H1 (cell line): Measurements from ENCODE around the gene ANKRD9. TPM values are rescaled to one million over a fixed set of nuclear protein-coding genes. Genes with fewer than 3 reads are reported as not detected.
A peak's percentile ranks its signal among the peaks of the same experiment; 100 is the strongest.

Experiments used
- CTCF ChIA-PET: fragments of 300-600 bp; sonication (Branson Sonifier 250); formaldehyde crosslinking; loops from one replicate; lab custom pipeline; 2021; ENCODE audit not compliant: partially characterized antibody; lab: Charles Lee
- POLR2A ChIA-PET: fragments of 300-600 bp; sonication (Branson Sonifier 250); formaldehyde crosslinking; loops from one replicate; lab custom pipeline; 2021; ENCODE audit warnings: inconsistent platforms; ENCODE audit not compliant: partially characterized antibody; lab: Charles Lee
- DNase-seq, 2 experiments: peaks; one replicate each; pipeline versions ENCODE4 v3.0.0 to v3.0.0-alpha.2; 2010 to 2022; ENCODE audit warnings: low spot score in 2 of 2, low read depth in 1 of 2, mixed read lengths in 1 of 2
- FAIRE-seq: peaks from 2 replicates; lab custom pipeline; 2011; peaks lifted over from hg19 to GRCh38; lab: Jason Lieb, UNC
- H2AFZ ChIP-seq: 2 replicates; pipeline ENCODE4 v1.8.1; 2012; ENCODE audit warnings: low read length, inconsistent platforms
- H2AK5ac ChIP-seq: 2 replicates; pipeline ENCODE4 v1.6.1; 2013; ENCODE audit warnings: low read depth, low read length
- H2BK120ac ChIP-seq: replicated peaks from 2 replicates; pipeline ENCODE3; 2013; ENCODE audit warnings: low read depth, low read length, inconsistent platforms
- H2BK12ac ChIP-seq: 2 replicates; pipeline ENCODE4 v1.6.1; 2013; ENCODE audit warnings: low read depth, low read length
- H2BK15ac ChIP-seq: 2 replicates; pipeline ENCODE4 v1.6.1; 2013; ENCODE audit warnings: low read length
- H2BK20ac ChIP-seq: 2 replicates; pipeline ENCODE4 v1.6.1; 2013; ENCODE audit warnings: low read length
- H2BK5ac ChIP-seq: 2 replicates; pipeline ENCODE4 v1.6.1; 2013; ENCODE audit warnings: low read depth, low read length
- H3K14ac ChIP-seq: 2 replicates; pipeline ENCODE4 v1.6.1; 2013; ENCODE audit warnings: inconsistent platforms; ENCODE audit not compliant: insufficient read length
- H3K18ac ChIP-seq: 2 replicates; pipeline ENCODE4 v1.6.1; 2013; ENCODE audit warnings: low read length; ENCODE audit errors: extremely low read depth
- H3K23ac ChIP-seq: 2 replicates; pipeline ENCODE4 v1.6.1; 2013; ENCODE audit warnings: inconsistent platforms; ENCODE audit not compliant: insufficient read length
- H3K23me2 ChIP-seq: 2 replicates; pipeline ENCODE4 v1.6.1; 2013; ENCODE audit warnings: low read depth, low read length
- H3K27ac ChIP-seq: 2 replicates; pipeline ENCODE4 v1.6.1; 2011; ENCODE audit warnings: low read depth, low read length, inconsistent platforms
- H3K27me3 ChIP-seq, 4 experiments: replicated peaks in 1 of 4; 1 replicate in 1 of 4; 2 replicates in 3 of 4; pipeline versions ENCODE4 v1.6.1 to v1.8.1; 2011 to 2013; ENCODE audit warnings: low read length in 3 of 4, mild to moderate bottlenecking in 3 of 4, inconsistent platforms in 2 of 4, mixed read lengths in 2 of 4, moderate library complexity in 1 of 4; ENCODE audit not compliant: control insufficient read depth in 3 of 4, insufficient read depth in 3 of 4; ENCODE audit errors: extremely low read depth in 1 of 4
- H3K36me3 ChIP-seq, 4 experiments: 2 replicates each; pipeline versions ENCODE4 v1.6.1 to v1.8.1; 2011 to 2013; ENCODE audit warnings: mild to moderate bottlenecking in 4 of 4, low read length in 3 of 4, moderate library complexity in 2 of 4, control low read depth in 1 of 4, inconsistent platforms in 1 of 4; ENCODE audit not compliant: insufficient read depth in 4 of 4, control insufficient read depth in 2 of 4
- H3K4ac ChIP-seq: replicated peaks from 2 replicates; pipeline ENCODE3; 2013; ENCODE audit warnings: low read length, low read depth, mixed read lengths, inconsistent platforms; ENCODE audit not compliant: insufficient read length
- H3K4me1 ChIP-seq, 4 experiments: replicated peaks in 1 of 4; 1 replicate in 1 of 4; 2 replicates in 3 of 4; pipeline versions ENCODE4 v1.6.1 to v1.8.1; 2011 to 2013; ENCODE audit warnings: low read length in 3 of 4, inconsistent platforms in 2 of 4, mixed read lengths in 1 of 4; ENCODE audit not compliant: insufficient read depth in 4 of 4, control insufficient read depth in 3 of 4
- H3K4me2 ChIP-seq, 2 experiments: 2 replicates each; pipeline versions ENCODE4 v1.6.1 to v1.8.1; 2011 to 2013; ENCODE audit warnings: low read depth in 2 of 2, low read length in 2 of 2, control low read depth in 1 of 2, inconsistent platforms in 1 of 2, mild to moderate bottlenecking in 1 of 2; ENCODE audit not compliant: insufficient read depth in 1 of 2
- H3K4me3 ChIP-seq, 4 experiments: fragments of 200-600, 300-600 bp in 1 of 4; sonication (generic), shearing (Covaris generic), sonication (Bioruptor Twin) in 1 of 4; 2 replicates each; pipeline versions ENCODE4 v1.5.1 to v1.8.1; 2011 to 2016; ENCODE audit warnings: low read length in 4 of 4, low read depth in 3 of 4, control low read depth in 2 of 4, inconsistent platforms in 2 of 4, mild to moderate bottlenecking in 2 of 4, mixed read lengths in 1 of 4, moderate library complexity in 1 of 4; ENCODE audit not compliant: insufficient read depth in 2 of 4; ENCODE audit errors: extremely low read depth in 1 of 4
- H3K56ac ChIP-seq: replicated peaks from 2 replicates; pipeline ENCODE3; 2013; ENCODE audit warnings: low read depth, mild to moderate bottlenecking, mixed read lengths, low read length, inconsistent platforms; ENCODE audit not compliant: insufficient read length
- H3K79me1 ChIP-seq: 2 replicates; pipeline ENCODE4 v1.6.1; 2013; ENCODE audit warnings: low read depth, low read length, control low read depth
- H3K79me2 ChIP-seq, 2 experiments: 2 replicates each; pipeline versions ENCODE4 v1.6.1 to v1.8.1; 2012 to 2013; ENCODE audit warnings: low read length in 2 of 2, mild to moderate bottlenecking in 2 of 2, inconsistent platforms in 1 of 2; ENCODE audit not compliant: insufficient read depth in 2 of 2, control insufficient read depth in 1 of 2
- H3K9ac ChIP-seq, 4 experiments: replicated peaks in 1 of 4; 1 replicate in 1 of 4; 2 replicates in 3 of 4; pipeline versions ENCODE4 v1.6.1 to v1.8.1; 2011 to 2013; ENCODE audit warnings: low read depth in 3 of 4, low read length in 3 of 4, control low read depth in 2 of 4, mild to moderate bottlenecking in 2 of 4, moderate library complexity in 2 of 4, inconsistent platforms in 1 of 4; ENCODE audit errors: extremely low read depth in 1 of 4
- H3K9me3 ChIP-seq, 2 experiments: 2 replicates each; pipeline versions ENCODE4 v1.6.1 to v1.8.1; 2012 to 2013; ENCODE audit warnings: mild to moderate bottlenecking in 2 of 2, moderate library complexity in 2 of 2, control low read depth in 1 of 2, inconsistent platforms in 1 of 2, low read depth in 1 of 2, low read length in 1 of 2, mixed read lengths in 1 of 2; ENCODE audit not compliant: insufficient read depth in 2 of 2
- H4K20me1 ChIP-seq, 2 experiments: replicated peaks in 1 of 2; 2 replicates each; pipeline versions ENCODE3 to v1.8.1; 2011 to 2013; ENCODE audit warnings: inconsistent platforms in 2 of 2, low read length in 2 of 2, mild to moderate bottlenecking in 1 of 2; ENCODE audit not compliant: insufficient read depth in 2 of 2, control insufficient read depth in 1 of 2
- H4K5ac ChIP-seq: 2 replicates; pipeline ENCODE4 v1.6.1; 2013; ENCODE audit warnings: low read length, low read depth, mixed read lengths, inconsistent platforms; ENCODE audit not compliant: insufficient read length
- H4K8ac ChIP-seq: 2 replicates; pipeline ENCODE4 v1.8.0; 2013; ENCODE audit warnings: mild to moderate bottlenecking, moderate library complexity, low read length, inconsistent platforms; ENCODE audit not compliant: insufficient read depth; ENCODE audit errors: extremely low read depth
- H4K91ac ChIP-seq: replicated peaks from 2 replicates; pipeline ENCODE3; 2013; ENCODE audit warnings: low read length, mixed read lengths, inconsistent platforms; ENCODE audit not compliant: insufficient read length
- CBX8 ChIP-seq: fragments of 300-800, 300-1000 bp; sonication (generic); IDR thresholded peaks from 2 replicates; pipeline ENCODE4 v1.7.1; 2016; ENCODE audit warnings: low read depth, low read length, borderline replicate concordance
- FOSL1 ChIP-seq: IDR thresholded peaks from 2 replicates; pipeline ENCODE4 v1.6.1; 2011; ENCODE audit warnings: mild to moderate bottlenecking, low read depth, low read length, moderate library complexity; ENCODE audit not compliant: insufficient read depth
- JUN ChIP-seq: IDR thresholded peaks from 2 replicates; pipeline ENCODE4 v1.6.1; 2011; ENCODE audit warnings: low read depth, mild to moderate bottlenecking, improper control_type of control experiment, low read length
- NRF1 ChIP-seq: IDR thresholded peaks from 2 replicates; pipeline ENCODE4 v1.6.1; 2011; ENCODE audit warnings: mild to moderate bottlenecking, low read depth, low read length, improper control_type of control experiment
- POU5F1 ChIP-seq: IDR thresholded peaks from 2 replicates; pipeline ENCODE4 v1.6.1; 2011; ENCODE audit warnings: low read depth, mild to moderate bottlenecking, low read length, moderate library complexity
- SIN3A ChIP-seq, 2 experiments: IDR thresholded peaks in 1 of 2; conservative IDR thresholded peaks in 1 of 2; 2 replicates each; pipeline ENCODE4 v1.6.1; 2011 to 2012; ENCODE audit warnings: low read length in 2 of 2, improper control_type of control experiment in 1 of 2, low read depth in 1 of 2, mild to moderate bottlenecking in 1 of 2
- SUZ12 ChIP-seq: fragments of 200-600 bp; sonication (generic); IDR thresholded peaks from 2 replicates; pipeline ENCODE4 v1.6.1; 2012; ENCODE audit warnings: mild to moderate bottlenecking, inconsistent platforms, low read length, moderate library complexity, mixed read lengths
- USF2 ChIP-seq: IDR thresholded peaks from 2 replicates; pipeline ENCODE4 v1.6.1; 2011; ENCODE audit warnings: low read length, improper control_type of control experiment
- WGBS, 2 experiments: shearing (Covaris generic) in 1 of 2; methylation state at CpG; one replicate each; pipeline versions ENCODE4 v1.1.6 to v1.1.7; 2013 to 2015; ENCODE audit warnings: low lambda C conversion rate in 2 of 2, mixed read lengths in 2 of 2, inconsistent platforms in 1 of 2, low coverage in 1 of 2, missing lambda C conversion rate in 1 of 2; ENCODE audit not compliant: insufficient replicate concordance in 2 of 2, insufficient coverage in 1 of 2, insufficient read length in 1 of 2; ENCODE audit errors: extremely low coverage in 1 of 2, missing lambda C conversion rate in 1 of 2; 5-methylcytosine and 5-hydroxymethylcytosine counted together
- polyA plus RNA-seq, 7 experiments: library from polyadenylated mRNA; depleted of rRNA in 3 of 7; stranded (reverse) in 5 of 7; unstranded in 2 of 7; fragments of >200 nt in 5 of 7; fragments of 200-250 nt in 2 of 7; gene quantifications; 1 replicate in 5 of 7; 2 replicates in 1 of 7; 4 replicates in 1 of 7; pipeline versions ENCODE4 v1.2.1 to v1.2.3, GENCODE V29; 2011 to 2013; ENCODE audit warnings: missing spikeins in 2 of 7, mixed read lengths in 2 of 7
- total RNA-seq: library from RNA; stranded (reverse); fragmentation: NEBNext Ultra II Directional; extraction: Animal tissue kit (Norgen Biotek cat#: 25700); gene quantifications from 2 replicates; pipeline ENCODE4 v1.2.1, GENCODE V29; 2021

Gene ANKRD9
- total and polyA plus RNA-seq, 2 of the 8 experiments (the other 6 are each of a cell fraction or from before 2014, with no cell fraction given), result 37.0 to 41.8 TPM

DNA sequence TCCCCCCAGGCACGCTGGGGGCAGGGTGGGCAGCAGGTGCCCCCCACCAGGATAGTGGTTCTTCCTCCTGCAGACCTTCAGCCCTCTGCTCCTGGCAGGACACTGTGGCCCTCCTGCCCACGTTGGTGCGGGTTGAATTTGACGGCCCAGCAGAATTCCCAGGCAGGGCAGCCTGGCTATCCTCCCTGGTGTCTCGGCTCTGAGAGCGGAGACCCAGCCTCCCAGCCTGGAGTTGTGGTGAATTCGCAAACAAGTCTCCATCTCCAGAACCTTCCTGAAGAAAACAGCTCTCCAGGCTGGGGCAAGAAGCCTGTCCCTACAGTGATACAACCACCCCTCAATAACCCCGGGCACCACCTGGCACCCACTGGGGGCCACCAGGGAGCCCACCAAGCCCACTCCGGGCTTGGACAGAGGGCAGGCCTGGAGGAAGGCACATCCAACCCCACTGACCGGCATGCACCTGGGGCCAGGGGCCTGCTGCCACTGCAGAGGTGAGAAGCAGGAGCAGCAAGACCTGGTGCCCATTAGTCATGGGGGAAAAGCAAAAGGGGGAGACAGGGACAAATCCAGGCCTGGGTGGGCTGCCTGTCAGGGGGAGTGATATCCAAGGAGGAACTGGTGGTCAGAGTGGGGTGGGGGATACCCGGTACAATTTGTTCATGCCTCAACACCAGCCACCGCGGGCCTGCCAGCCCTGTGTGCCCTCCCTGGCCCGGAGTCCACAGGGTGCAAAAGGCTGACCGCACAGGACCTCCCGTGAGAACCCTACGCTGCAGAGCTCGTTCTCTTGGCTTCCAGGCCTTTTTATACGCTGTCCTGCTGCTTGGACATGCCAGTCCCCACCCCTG, 3.6 kb downstream of the ANKRD9 start:
- Histone ChIP-seq H3K4me2 (no peak overlapping the region), H4K8ac (peak overlapping the region; percentile 35; the same call in 1 of the 2 replicates), H4K91ac (no peak overlapping the region), H4K20me1 (peaks cover 0 to 1% of the 10 kb centered on the region in 2 experiments), H3K36me3 (peaks cover 0 to 13% (median 6%) of the 10 kb centered on the region in 4 experiments; a peak in 6 of 8 replicates), H2BK12ac (no peak overlapping the region), H3K4me1 (peaks cover 0 to 13% (median 7%) of the 10 kb centered on the region in 4 experiments; a peak in 6 of 7 replicates), H3K4ac (no peak overlapping the region), H3K79me2 (no peaks in the 10 kb centered on the region), H3K14ac (no peak overlapping the region), H2AK5ac (no peak overlapping the region), H3K79me1 (peaks cover 5% of the 10 kb centered on the region; the same call in 1 of the 2 replicates), H3K18ac (no peak overlapping the region), H3K56ac (no peak overlapping the region), H3K23ac (no peak overlapping the region), H2BK120ac (no peak overlapping the region), H3K27ac (no peak overlapping the region), H3K9me3 (no peaks in the 10 kb centered on the region), H2BK5ac (no peak overlapping the region), H3K27me3 (no peaks in the 10 kb centered on the region), H3K23me2 (peaks cover 12% of the 10 kb centered on the region; the same call in 1 of the 2 replicates), H2BK20ac (no peak overlapping the region), H2BK15ac (no peak overlapping the region), H3K4me3 (no peak overlapping the region), H2AFZ (no peak overlapping the region), H3K9ac (no peak overlapping the region), H4K5ac (no peak overlapping the region)
- TF ChIP-seq NRF1, result no peak
- TF ChIP-seq SIN3A (conservative IDR thresholded peaks at IDR 0.05 in 1 of 2, IDR thresholded peaks at IDR 0.05 in 1 of 2; ENCODE audit: low read depth in 1 of 2, low read length in 2 of 2), result no peak
- TF ChIP-seq JUN, result no peak
- no peak for TF ChIP-seq POU5F1
- TF ChIP-seq USF2, result no peak
- TF ChIP-seq CBX8, result no peak
- no peak for TF ChIP-seq FOSL1
- no peak for TF ChIP-seq SUZ12
- WGBS, 2 experiments, result 95% methylated on average over 19 of the region's 19 CpGs; no CpG with 5 or more reads in 1 of the 2 experiments
- DNase-seq (no peak), FAIRE-seq (no peak)
- CTCF ChIA-PET, result interaction anchor here (1.5 to 3.4 kb wide), 3 partner anchors 8 to 67 kb away, joined by 3 to 21 read pairs (median 16); no protein-coding TSS in a partner anchor
- POLR2A ChIA-PET, result interaction anchor here (0.9 kb wide), 1 partner anchor 19 kb away, joined by 3 read pairs; no protein-coding TSS in a partner anchor
